A673 (cell line): ENCODE measurements around the gene OSCAR.

Source experiments
- EZH2 ChIP-seq: fragments of 200-600 bp; sonication (generic); IDR thresholded peaks from 2 replicates; pipeline ENCODE4 v1.6.1; 2017; ENCODE audit warnings: borderline replicate concordance, low read depth, mild to moderate bottlenecking, mixed read lengths, antibody characterized with exemption, low read length; ENCODE audit not compliant: poor library complexity, severe bottlenecking
- TF ChIP-seq, protein P1 (sequence below): fragments of 300-800, 200-600 bp; sonication (generic); conservative IDR thresholded peaks from 2 replicates; pipeline ENCODE4 v1.5.1; 2017; ENCODE audit warnings: low read depth, mild to moderate bottlenecking, antibody characterized with exemption, low read length, moderate library complexity, mixed read lengths

DNA sequence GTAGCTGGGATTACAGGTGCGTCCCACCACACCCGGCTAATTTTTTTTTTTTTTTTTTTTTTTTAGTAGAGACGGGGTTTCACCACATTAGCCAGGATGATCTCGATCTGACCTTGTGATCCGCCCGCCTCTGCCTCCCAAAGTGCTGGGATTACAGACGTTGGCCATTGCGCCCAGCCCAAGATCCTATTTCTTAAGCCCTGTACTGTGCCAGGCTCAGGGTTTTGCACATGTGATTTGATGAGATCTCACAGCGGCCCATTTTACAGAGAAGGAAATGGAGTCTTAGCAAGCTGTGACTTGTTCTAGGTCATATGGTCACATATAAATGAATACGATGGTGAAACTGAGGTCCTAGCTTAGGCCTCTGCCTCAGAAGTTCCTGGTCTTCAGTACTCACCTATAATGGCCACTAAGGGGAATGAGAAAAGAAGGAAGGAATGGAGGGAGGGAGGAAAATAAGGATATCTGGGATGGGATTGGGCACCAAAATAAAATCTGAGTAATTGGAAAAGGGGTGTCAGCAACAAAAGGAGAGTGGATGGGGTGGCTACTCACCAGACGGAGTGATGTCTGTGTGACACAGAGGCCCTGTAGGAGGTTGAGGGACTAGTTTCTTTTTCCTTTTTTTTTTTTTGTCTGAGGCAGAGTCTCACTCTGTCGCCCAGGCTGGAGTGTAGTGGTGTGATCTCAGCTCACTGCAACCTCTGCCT lies 1.3 kb downstream of the OSCAR start:
- TF ChIP-seq, protein P1, sequence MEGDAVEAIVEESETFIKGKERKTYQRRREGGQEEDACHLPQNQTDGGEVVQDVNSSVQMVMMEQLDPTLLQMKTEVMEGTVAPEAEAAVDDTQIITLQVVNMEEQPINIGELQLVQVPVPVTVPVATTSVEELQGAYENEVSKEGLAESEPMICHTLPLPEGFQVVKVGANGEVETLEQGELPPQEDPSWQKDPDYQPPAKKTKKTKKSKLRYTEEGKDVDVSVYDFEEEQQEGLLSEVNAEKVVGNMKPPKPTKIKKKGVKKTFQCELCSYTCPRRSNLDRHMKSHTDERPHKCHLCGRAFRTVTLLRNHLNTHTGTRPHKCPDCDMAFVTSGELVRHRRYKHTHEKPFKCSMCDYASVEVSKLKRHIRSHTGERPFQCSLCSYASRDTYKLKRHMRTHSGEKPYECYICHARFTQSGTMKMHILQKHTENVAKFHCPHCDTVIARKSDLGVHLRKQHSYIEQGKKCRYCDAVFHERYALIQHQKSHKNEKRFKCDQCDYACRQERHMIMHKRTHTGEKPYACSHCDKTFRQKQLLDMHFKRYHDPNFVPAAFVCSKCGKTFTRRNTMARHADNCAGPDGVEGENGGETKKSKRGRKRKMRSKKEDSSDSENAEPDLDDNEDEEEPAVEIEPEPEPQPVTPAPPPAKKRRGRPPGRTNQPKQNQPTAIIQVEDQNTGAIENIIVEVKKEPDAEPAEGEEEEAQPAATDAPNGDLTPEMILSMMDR, result no peak
- TF ChIP-seq EZH2, result no peak
